Ramos (cell line): ENCODE data around the gene COX7A1.
"Not testable (repeated sequence)": the region's sequence is repeated elsewhere in the genome, so short reads cannot be mapped to it uniquely, and the experiment has no call there.

Experiments used
- in situ Hi-C: fragments of 300-500 bp; cut with MboI; formaldehyde crosslinking; loops from one replicate; pipeline ENCODE4 v1.14.3; 2022; ENCODE audit warnings: low sequenced_read_pairs; ENCODE audit not compliant: unreplicated experiment

Gene COX7A1

DNA sequence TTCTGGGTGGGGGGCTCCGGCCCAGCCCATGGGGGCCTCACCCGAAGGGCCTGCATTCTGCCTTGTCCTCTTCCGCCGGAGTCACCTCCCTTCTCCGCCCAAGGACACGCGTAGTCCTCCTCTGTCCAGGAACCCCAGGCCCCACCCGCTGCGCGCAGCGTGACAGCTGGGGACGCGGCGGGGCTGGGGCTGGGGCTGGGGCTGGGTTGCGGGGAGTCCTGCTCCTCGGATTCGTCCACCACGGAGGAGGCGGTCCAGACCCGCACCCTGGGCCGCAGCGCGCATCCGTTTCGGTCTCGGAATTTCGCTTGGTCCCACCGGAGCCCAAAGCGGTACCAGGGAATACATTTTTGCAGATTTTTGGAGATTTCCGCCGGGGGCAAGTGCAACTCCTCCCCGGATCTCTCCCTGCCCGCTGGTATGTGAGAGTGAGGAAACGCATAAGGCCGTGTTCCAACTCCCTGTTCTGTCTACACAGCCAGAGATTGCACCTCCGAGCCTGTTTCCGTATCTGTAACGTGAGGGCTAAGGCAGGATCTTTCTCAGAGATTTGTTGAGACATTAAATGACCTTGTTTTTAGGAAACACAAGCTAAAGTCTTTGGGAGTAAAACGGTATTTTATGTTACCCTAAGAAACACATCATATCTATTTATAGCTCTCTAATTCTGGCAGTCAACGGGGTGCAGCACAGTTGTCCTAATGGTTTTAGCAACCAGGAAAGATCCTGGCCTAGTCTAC lies at the start of gene COX7A1:
TSS of gene COX7A1 (minus strand) at position 96 of the 740 bp plus-strand sequence. CDS start at position 56, 40 bp downstream.
- in situ Hi-C loops = no loop called here

- in situ Hi-C loops = no loop called here
These were observed 49.4 kb upstream of the COX7A1 start for GRCh38 chr19:36201684-36202083.

DNA sequence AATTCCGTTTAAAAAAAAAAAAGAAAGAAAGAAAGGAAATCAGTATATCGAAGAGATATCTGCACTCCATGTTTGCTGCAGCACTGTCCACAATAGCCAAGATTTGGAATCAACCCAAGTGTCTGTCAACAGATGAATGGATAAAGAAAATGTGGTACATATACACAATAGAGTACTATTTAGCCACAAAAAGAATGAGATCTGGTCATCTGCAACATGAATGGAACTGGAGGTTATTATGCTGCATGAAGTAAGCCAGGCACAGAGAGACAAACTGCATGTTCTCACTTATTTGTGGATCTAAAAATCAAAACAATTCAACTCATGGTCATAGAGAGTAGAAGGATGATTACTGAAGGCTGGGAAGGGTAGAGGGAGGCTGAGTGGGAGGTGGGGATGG lies 45.9 kb upstream of the COX7A1 start:
- in situ Hi-C loops = no loop called here

DNA sequence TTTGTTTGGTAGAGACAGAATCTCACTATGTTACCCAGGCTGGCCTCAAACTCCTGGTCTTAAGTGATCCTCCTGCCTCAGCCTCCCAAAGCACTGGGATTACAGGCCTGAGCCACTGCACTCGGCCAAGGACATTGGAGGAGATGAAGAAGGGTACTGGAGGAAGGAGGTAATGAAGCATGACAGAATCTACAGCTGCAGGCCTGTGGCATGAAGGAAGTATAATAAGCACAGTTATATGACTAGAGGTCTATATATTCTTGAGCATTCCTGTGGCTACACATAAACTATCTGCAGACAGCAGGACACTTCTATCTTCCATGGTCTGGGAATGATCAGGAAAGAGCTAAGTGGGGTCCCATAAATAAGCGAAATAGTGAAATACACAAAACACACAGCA lies 44.0 kb upstream of the COX7A1 start:
- in situ Hi-C loops = no loop called here

DNA sequence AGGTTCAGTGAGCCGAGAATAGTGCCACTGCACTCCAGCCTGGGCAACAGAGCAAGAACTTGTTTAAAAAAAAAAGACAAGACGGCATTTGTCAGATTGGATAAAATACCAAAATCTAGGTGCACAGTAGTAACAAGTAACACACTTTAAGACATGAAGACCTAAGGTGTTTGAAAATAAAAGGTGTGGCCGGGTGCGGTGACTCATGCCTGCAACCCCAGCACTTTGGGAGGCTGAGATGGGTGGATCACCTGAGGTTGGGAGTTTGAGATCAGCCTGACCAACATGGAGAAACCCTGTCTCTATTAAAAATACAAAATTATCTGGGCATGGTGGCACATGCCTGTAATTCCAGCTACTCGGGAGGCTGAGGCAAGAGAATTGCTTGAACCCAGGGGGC lies 34.5 kb upstream of the COX7A1 start:
- in situ Hi-C loops = not testable (repeated sequence)

GRCh38 chr19:36183245-36183628 lies 31.0 kb upstream of the COX7A1 start:
- in situ Hi-C loops = no loop called here

GRCh38 chr19:36182612-36183244 lies 30.5 kb upstream of the COX7A1 start:
- in situ Hi-C loops = no loop called here

DNA sequence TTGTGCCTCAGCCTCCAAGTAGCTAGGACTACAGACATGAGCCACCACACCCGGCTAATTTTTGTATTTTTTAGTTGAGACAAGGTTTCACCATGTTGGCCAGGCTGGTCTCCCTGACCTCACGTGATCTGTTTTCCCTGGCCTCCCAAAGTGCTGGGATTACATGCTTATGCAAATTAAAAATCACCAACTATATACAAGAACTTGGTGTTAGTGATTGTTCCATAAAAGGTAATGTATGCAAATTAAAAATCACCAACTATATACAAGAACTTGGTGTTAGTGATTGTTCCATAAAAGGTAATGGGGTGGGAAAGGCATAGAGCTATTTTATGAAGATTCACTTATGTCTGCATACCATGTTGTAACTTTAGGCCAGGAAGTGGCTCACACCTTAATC lies 26.8 kb upstream of the COX7A1 start:
- in situ Hi-C loops = not testable (repeated sequence)

DNA sequence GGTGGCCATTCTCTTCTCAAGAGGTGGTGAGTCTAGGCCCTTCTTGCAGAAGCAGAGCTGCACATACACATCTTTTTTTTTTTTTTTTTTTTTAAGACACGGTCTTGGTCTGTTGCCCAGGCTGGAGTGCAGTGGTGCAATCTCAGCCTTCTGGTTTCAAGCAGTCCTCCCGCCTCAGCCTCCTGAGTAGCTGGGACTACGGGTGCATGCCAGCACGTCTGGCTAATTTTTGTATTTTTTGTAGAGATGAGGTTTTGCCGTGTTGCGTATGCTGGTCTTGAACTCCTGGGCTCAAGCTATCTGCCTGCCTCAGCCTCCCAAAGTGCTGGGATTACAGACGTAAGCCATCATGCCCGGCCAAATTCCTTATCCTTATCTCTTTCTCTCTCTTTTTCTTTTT lies 21.6 kb upstream of the COX7A1 start:
- in situ Hi-C loops = loop anchor here (5.0 kb wide), 1 partner anchor 42 kb away; no protein-coding TSS in a partner anchor

- in situ Hi-C loops = loop anchor here (5.0 kb wide), 1 partner anchor 41 kb away; no protein-coding TSS in a partner anchor
These were observed 20.6 kb upstream of the COX7A1 start for GRCh38 chr19:36172852-36173251.

DNA sequence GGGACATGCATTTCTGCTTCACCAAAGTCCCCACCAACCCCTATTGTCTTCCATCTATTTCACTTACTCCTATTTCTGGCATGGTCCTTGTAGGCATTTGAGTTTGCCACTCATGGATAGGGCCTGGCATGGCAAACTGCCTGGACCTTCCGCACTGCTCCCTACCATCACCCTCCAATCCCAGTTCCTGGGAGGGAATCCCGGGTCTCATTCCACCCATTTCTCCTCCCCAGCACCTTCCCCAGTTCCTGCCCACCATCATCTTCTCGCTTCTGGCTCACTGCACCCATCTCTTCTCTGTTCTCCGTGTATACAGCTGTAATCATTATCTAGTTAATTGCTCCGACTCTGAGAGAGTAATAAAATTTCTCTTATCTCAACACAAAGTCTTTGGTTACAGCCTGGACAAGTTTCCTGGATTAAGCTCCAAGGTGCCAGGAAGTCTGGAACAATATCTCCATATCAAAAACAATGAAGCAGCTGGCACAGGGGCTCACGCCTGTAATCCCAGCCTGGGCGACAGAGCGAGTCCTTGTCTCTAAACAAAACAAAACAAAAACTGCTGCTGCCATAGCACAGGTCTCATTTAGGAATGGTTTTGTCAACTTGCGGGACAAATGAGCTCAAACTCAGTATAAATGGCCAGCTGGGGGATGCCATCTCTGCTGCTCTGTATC lies 17.0 kb upstream of the COX7A1 start:
- in situ Hi-C loops = no loop called here

- in situ Hi-C loops = no loop called here
These were observed 11.6 kb upstream of the COX7A1 start for GRCh38 chr19:36163813-36164212.

GRCh38 chr19:36160821-36161596 lies 8.8 kb upstream of the COX7A1 start:
- in situ Hi-C loops = no loop called here

DNA sequence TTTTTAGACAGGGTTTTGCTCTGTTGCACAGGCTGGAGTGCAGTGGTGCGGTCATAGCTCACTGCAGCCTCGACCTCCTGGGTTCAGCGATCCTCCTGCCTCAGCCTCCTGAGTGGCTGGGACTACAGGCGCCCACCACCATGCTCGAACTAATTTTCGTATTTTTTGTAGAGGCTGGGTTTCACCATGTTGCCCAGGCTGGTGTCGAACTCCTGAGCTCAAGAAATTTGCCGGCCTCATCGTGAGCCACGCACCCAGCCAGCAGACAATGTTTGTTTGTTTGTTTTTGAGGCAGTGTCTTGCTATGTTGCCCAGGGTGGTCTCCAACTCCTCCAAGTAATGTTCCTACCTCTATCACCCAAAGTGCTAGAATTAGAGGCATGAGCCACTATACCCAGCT lies 879 bp upstream of the COX7A1 start:
- in situ Hi-C loops = no loop called here

GRCh38 chr19:36152019-36152351 lies 262 bp downstream of the COX7A1 start:
- in situ Hi-C loops = no loop called here

DNA sequence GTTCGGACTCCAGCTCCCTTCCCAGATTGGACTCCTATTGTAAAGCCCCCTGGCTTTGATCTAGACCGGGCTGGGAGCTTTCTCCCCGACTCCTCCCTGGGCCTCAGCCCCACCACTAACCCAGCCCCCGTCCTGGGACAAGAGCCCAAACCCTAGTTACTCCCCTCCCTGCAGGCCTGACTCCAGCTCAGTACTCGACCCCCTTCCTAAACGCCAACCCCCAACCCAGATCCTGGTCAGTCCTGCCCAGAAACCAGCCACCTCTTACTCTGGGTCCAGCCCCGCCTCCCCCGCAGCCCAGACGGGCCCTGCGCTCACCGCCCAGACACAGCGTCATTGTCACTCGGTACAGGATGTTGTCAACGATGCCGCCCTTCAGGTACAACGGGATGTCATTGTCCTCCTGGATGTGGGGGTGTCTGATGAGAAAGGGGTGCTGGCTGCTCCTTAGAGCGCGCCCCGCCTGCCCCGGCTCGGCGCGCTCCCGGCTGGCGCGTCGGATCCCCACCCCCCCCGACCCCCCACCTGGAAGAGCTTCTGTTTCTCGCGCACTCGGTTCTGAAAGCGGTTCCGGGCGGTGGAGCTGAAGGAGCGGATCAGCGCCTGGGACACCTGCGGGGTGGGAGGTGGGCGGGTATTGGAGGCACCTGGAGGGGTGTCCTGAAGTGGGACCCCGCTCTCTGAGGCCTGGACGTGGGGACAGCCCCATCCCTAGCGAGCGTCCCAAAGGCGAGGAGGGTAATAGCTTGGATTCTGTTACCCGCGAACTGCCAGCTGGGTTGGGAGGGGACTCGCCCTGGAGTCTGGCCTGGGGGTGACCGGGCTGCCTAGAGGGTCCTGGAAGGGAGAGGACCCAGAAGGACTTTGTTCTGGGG lies 866 bp downstream of the COX7A1 start:
- in situ Hi-C loops = no loop called here

DNA sequence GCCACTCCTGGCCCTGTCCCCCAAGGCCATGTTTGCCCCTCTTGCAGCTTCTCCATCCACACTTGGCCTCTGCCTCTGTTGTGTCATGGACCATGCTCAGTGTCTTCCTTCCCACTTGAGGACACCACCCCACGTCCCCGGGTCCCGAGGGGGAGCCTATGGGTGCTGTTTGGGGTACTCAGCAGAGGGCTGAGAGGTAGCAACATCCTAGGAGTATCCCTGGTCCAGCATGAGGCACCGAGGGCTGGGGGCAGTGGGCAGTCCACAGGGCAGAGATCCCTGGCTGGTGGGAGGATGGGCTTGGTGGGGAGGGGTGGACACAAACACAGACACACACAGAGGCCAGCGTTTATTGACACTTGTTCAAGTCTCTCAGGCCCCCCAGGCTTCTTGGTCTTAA lies 1.7 kb downstream of the COX7A1 start:
- in situ Hi-C loops = no loop called here

DNA sequence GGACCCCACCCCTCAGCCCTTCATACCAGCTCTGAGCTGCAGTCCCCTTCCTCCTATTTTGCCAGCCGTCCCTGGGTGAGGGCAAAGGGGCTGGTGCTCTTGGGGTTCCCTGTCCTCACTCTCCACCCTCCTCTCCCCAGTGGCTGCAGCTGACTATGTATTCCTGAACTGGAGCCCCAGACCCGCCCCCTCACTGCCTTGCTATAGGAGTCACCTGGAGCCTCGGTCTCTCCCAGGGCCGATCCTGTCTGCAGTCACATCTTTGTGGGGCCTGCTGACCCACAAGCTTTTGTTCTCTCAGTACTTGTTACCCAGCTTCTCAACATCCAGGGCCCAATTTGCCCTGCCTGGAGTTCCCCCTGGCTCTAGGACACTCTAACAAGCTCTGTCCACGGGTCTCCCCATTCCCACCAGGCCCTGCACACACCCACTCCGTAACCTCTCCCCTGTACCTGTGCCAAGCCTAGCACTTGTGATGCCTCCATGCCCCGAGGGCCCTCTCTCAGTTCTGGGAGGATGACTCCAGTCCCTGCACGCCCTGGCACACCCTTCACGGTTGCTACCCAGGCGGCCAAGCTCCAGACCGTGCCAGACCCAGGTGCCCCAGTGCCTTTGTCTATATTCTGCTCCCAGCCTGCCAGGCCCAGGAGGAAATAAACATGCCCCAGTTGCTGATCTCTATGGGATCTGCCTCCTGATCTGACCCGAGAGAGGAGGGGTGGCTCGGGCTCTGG lies 2.4 kb downstream of the COX7A1 start:
- in situ Hi-C loops = no loop called here

- in situ Hi-C loops = no loop called here
These were observed 7.6 kb downstream of the COX7A1 start for GRCh38 chr19:36144624-36145023.
